ENCODE results near the gene RANBP3L.

- TF ChIP-seq POLR2A (IDR thresholded peaks at IDR 0.05), result no peak
- TF ChIP-seq, protein P1, sequence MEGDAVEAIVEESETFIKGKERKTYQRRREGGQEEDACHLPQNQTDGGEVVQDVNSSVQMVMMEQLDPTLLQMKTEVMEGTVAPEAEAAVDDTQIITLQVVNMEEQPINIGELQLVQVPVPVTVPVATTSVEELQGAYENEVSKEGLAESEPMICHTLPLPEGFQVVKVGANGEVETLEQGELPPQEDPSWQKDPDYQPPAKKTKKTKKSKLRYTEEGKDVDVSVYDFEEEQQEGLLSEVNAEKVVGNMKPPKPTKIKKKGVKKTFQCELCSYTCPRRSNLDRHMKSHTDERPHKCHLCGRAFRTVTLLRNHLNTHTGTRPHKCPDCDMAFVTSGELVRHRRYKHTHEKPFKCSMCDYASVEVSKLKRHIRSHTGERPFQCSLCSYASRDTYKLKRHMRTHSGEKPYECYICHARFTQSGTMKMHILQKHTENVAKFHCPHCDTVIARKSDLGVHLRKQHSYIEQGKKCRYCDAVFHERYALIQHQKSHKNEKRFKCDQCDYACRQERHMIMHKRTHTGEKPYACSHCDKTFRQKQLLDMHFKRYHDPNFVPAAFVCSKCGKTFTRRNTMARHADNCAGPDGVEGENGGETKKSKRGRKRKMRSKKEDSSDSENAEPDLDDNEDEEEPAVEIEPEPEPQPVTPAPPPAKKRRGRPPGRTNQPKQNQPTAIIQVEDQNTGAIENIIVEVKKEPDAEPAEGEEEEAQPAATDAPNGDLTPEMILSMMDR (IDR thresholded peaks at IDR 0.05), result no peak
- no peak for TF ChIP-seq POLR2AphosphoS5 (IDR thresholded peaks at IDR 0.05)
- no peak for TF ChIP-seq EP300 (IDR thresholded peaks at IDR 0.05)
Observed at GRCh38 chr5:36276864-36277263, 24.8 kb downstream of the RANBP3L start.

Measured in stomach (tissue), 4 donors.